ENCODE measurements around the gene VTI1A.

Gene VTI1A

GRCh38 chr10:112834751-112835181 is 387.8 kb downstream of the VTI1A start:
- no peak for DNase-seq (ENCODE audit: low read depth in 2 of 2)

- DNase-seq (ENCODE audit: low read depth in 2 of 2), result no peak
These were observed 388.3 kb downstream of the VTI1A start for GRCh38 chr10:112835217-112835715.

GRCh38 chr10:112835944-112836451 is 389.0 kb downstream of the VTI1A start:
- DNase-seq (ENCODE audit: low read depth in 2 of 2), result no peak

GRCh38 chr10:112838784-112839481 is 391.9 kb downstream of the VTI1A start:
- no peak for DNase-seq (ENCODE audit: low read depth in 2 of 2)

- DNase-seq (ENCODE audit: low read depth in 2 of 2), result no peak
These were observed 393.1 kb downstream of the VTI1A start for GRCh38 chr10:112839928-112840654.

- no peak for DNase-seq (ENCODE audit: low read depth in 2 of 2)
These were observed 394.5 kb downstream of the VTI1A start for GRCh38 chr10:112841549-112841948.

GRCh38 chr10:112842832-112843360 is 395.9 kb downstream of the VTI1A start:
- DNase-seq (ENCODE audit: low read depth in 2 of 2), result no peak

GRCh38 chr10:112843623-112844022 is 396.6 kb downstream of the VTI1A start:
- DNase-seq (ENCODE audit: low read depth in 2 of 2), result no peak

GRCh38 chr10:112844681-112845544 is 397.9 kb downstream of the VTI1A start:
- DNase-seq (ENCODE audit: low read depth in 2 of 2), result no peak

GRCh38 chr10:112847778-112848177 is 400.8 kb downstream of the VTI1A start:
- no peak for DNase-seq (ENCODE audit: low read depth in 2 of 2)

GRCh38 chr10:112848228-112848627 is 401.2 kb downstream of the VTI1A start:
- no peak for DNase-seq (ENCODE audit: low read depth in 2 of 2)

- no peak for DNase-seq (ENCODE audit: low read depth in 2 of 2)
These were observed 401.9 kb downstream of the VTI1A start for GRCh38 chr10:112848868-112849430.

- no peak for DNase-seq (ENCODE audit: low read depth in 2 of 2)
These were observed 402.5 kb downstream of the VTI1A start for GRCh38 chr10:112849546-112849945.

- DNase-seq (ENCODE audit: low read depth in 2 of 2), result no peak
These were observed 404.2 kb downstream of the VTI1A start for GRCh38 chr10:112851181-112851580.

GRCh38 chr10:112851588-112852211 is 404.7 kb downstream of the VTI1A start:
- DNase-seq (ENCODE audit: low read depth in 2 of 2), result no peak

- no peak for DNase-seq (ENCODE audit: low read depth in 2 of 2)
These were observed 405.3 kb downstream of the VTI1A start for GRCh38 chr10:112852306-112852705.

GRCh38 chr10:112855134-112855533 is 408.1 kb downstream of the VTI1A start:
- DNase-seq (ENCODE audit: low read depth in 2 of 2), result peak in 1 of 2 experiments; percentile 2

- no peak for DNase-seq (ENCODE audit: low read depth in 2 of 2)
These were observed 410.5 kb downstream of the VTI1A start for GRCh38 chr10:112857493-112857892.

- DNase-seq (ENCODE audit: low read depth in 2 of 2), result no peak
These were observed 412.1 kb downstream of the VTI1A start for GRCh38 chr10:112858986-112859651.

- DNase-seq (ENCODE audit: low read depth in 2 of 2), result no peak
These were observed 412.8 kb downstream of the VTI1A start for GRCh38 chr10:112859793-112860192.

All from fibroblast of skin of left quadriceps (primary cell).